HUES64 (cell line): ENCODE results near the gene DOCK6.
A peak's percentile ranks its signal among the peaks of the same experiment; 100 is the strongest.

Experiments
- H3K27ac ChIP-seq: 2 replicates; pipeline ENCODE4 v1.7.0; 2013; ENCODE audit warnings: low read depth, low read length, inconsistent platforms
- H3K27me3 ChIP-seq: 2 replicates; pipeline ENCODE4 v1.6.1; 2013; ENCODE audit warnings: mild to moderate bottlenecking, low read length; ENCODE audit not compliant: insufficient read depth
- H3K36me3 ChIP-seq: 2 replicates; pipeline ENCODE4 v1.6.1; 2013; ENCODE audit warnings: mild to moderate bottlenecking, low read length; ENCODE audit not compliant: insufficient read depth
- H3K4me1 ChIP-seq: 2 replicates; pipeline ENCODE4 v1.6.1; 2013; ENCODE audit warnings: mild to moderate bottlenecking, low read length, moderate library complexity; ENCODE audit not compliant: insufficient read depth
- H3K4me3 ChIP-seq: 2 replicates; pipeline ENCODE4 v1.5.1; 2013; ENCODE audit warnings: mild to moderate bottlenecking, low read length, moderate library complexity
- H3K9ac ChIP-seq: 2 replicates; pipeline ENCODE4 v1.6.1; 2013; ENCODE audit warnings: mild to moderate bottlenecking, low read depth, low read length
- H3K9me3 ChIP-seq: 2 replicates; pipeline ENCODE4 v1.6.1; 2013; ENCODE audit warnings: low read depth, low read length; ENCODE audit not compliant: insufficient read depth
- WGBS: fragments of 150-250, 120-280 bp; methylation state at CpG from one replicate; pipeline ENCODE4 v1.1.7; 2013; ENCODE audit warnings: missing lambda C conversion rate; 5-methylcytosine and 5-hydroxymethylcytosine counted together

The DOCK6 gene

DNA sequence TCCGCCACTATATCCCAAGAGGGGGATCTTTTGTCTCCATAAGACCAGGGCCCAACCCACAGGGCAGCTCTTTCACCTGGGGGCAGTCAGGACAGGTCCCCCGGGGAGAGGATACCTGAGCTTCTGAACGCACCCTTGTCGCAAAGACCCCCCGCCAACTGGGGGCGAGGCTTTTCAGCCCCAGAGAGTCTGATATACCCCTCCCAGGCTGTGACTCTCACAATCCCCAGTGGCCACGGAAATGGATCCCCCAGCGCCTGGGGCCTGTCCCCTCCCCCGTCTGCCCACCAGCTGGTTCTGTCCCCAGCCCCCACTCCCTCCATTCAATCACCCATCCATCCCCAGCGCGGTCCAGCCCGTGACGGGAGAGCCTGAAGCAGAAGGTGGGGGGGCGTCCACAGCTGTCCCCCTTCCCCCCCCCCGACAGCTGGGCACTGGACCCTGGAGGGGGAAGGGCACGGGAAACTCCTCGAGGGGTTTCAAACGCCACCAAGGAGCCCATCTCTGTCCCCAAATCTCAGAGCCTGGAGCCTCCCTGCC is 823 bp downstream of the DOCK6 start:
- Histone ChIP-seq H3K9ac (peak overlapping the region; percentile 65), H3K9me3 (no peaks in the 10 kb centered on the region), H3K4me1 (no peaks in the 10 kb centered on the region), H3K27ac (peak overlapping the region; percentile 30; the same call in 1 of the 2 replicates), H3K4me3 (peak overlapping the region; percentile 83), H3K27me3 (no peaks in the 10 kb centered on the region), H3K36me3 (no peaks in the 10 kb centered on the region)
- 5% methylated on average over 16 of the region's 18 CpGs for WGBS

- H3K9me3 ChIP-seq = no peaks in the 10 kb centered on the region
- no peaks in the 10 kb centered on the region for H3K4me1 ChIP-seq
- H3K27ac ChIP-seq = no peak overlapping the region
- no peak overlapping the region for H3K9ac ChIP-seq
- no peaks in the 10 kb centered on the region for H3K36me3 ChIP-seq
- no peaks in the 10 kb centered on the region for H3K27me3 ChIP-seq
- 70% methylated on average over 5 of the region's 5 CpGs for WGBS
- peak overlapping the region; percentile 83; the same call in 1 of the 2 replicates for H3K4me3 ChIP-seq
Measured at GRCh38 chr19:11260996-11261395, 1.3 kb downstream of the DOCK6 start.

DNA sequence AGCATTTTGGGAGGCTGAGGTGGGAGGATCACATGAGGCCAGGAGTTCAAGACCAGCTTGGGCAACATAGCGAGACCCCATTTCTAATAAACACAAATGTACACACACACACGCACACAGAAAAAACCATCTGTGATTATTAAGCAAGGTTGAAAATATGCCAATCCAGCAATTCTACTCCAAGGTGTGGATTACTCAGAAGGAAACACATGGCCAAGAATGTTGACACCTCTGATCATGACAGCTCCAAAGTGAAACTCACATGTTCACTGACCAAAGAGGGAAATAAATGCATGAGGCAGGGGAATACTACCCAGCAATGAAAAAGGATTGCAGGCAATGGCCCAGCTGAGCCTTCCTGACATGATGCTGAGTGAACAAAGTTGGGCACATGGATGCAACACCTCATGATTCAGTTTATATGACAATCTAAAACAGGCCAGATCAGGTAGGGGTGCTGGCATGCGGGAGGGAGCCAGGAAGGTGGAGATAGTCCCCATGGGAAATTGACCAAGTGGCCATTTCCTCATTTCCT is 4.4 kb downstream of the DOCK6 start:
- Histone ChIP-seq H3K27me3 (no peaks in the 10 kb centered on the region), H3K27ac (no peak overlapping the region), H3K9ac (no peak overlapping the region), H3K4me1 (no peaks in the 10 kb centered on the region), H3K4me3 (no peak overlapping the region), H3K36me3 (no peaks in the 10 kb centered on the region), H3K9me3 (no peaks in the 10 kb centered on the region)
- 100% methylated on average over 3 of the region's 3 CpGs for WGBS

GRCh38 chr19:11256189-11256588 is 6.1 kb downstream of the DOCK6 start:
- H3K9ac ChIP-seq = no peak overlapping the region
- H3K4me3 ChIP-seq = no peak overlapping the region
- no peak overlapping the region for H3K27ac ChIP-seq
- H3K4me1 ChIP-seq = no peaks in the 10 kb centered on the region
- H3K27me3 ChIP-seq = no peaks in the 10 kb centered on the region
- H3K36me3 ChIP-seq = peaks cover 14% of the 10 kb centered on the region
- 58% methylated on average over 7 of the region's 7 CpGs for WGBS
- H3K9me3 ChIP-seq = no peaks in the 10 kb centered on the region

DNA sequence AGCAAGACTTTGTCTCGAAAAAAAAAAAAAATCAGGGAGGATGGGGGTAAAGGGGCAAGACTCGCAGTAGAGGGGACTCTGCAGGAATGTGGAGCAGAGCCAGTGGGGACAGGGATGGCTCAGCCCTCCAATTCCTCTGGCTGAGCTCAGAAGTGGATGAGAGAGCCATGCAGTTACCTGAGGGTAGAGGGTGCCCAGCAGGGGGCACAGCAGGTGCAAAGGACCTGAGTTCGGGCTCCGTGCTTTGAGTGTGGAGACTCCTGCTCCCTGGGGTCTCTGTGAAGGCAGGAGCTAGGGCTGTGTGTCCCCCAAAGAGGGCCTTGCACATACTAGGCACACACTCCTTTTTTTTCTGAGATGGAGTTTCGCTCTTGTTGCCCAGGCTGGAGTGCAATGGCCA is 7.7 kb downstream of the DOCK6 start:
- H3K4me1 ChIP-seq = no peaks in the 10 kb centered on the region
- peaks cover 22% of the 10 kb centered on the region for H3K36me3 ChIP-seq
- H3K27ac ChIP-seq = no peak overlapping the region
- H3K27me3 ChIP-seq = no peaks in the 10 kb centered on the region
- H3K9me3 ChIP-seq = no peaks in the 10 kb centered on the region
- 86% methylated on average over 5 of the region's 5 CpGs for WGBS
- H3K9ac ChIP-seq = no peak overlapping the region
- H3K4me3 ChIP-seq = no peak overlapping the region

DNA sequence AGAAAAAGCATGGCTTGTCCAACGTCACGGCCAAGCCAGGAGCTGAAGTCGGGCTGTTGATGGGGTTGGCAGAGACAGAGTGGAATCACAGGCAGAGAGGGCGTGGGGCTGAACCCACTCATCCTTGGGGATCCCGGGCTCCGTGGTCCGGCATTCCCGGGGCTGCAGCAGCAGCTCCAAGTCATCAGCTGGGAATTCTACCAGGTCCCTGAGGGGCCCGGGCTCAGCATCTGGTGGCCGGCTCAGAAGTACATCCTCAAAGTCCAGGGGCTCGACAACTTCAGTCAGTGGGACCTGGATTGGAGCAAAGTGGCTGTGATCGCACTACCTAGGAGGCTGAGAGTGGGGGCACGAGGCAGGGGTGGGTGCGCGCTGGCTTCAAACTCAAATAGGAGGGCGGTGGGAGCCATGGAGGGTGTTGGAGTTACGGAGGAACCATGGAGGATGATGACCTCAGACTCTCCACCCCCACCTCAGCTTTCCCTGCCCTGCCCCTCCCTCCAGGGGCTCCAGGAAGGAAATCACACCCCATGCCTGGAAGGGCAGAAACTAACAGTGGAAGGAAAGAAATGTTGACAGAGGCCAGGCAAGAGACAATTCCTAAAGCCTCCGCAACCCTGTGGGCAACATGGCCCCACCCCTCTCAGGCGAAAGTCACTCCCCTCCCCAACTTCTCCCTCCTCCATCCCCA is 9.5 kb downstream of the DOCK6 start:
- H3K4me3 ChIP-seq = no peak overlapping the region
- peaks cover 32% of the 10 kb centered on the region for H3K36me3 ChIP-seq
- no peaks in the 10 kb centered on the region for H3K27me3 ChIP-seq
- whole genome bisulfite sequencing = 89% methylated on average over 18 of the region's 19 CpGs
- no peaks in the 10 kb centered on the region for H3K4me1 ChIP-seq
- no peak overlapping the region for H3K27ac ChIP-seq
- no peak overlapping the region for H3K9ac ChIP-seq
- H3K9me3 ChIP-seq = no peaks in the 10 kb centered on the region

DNA sequence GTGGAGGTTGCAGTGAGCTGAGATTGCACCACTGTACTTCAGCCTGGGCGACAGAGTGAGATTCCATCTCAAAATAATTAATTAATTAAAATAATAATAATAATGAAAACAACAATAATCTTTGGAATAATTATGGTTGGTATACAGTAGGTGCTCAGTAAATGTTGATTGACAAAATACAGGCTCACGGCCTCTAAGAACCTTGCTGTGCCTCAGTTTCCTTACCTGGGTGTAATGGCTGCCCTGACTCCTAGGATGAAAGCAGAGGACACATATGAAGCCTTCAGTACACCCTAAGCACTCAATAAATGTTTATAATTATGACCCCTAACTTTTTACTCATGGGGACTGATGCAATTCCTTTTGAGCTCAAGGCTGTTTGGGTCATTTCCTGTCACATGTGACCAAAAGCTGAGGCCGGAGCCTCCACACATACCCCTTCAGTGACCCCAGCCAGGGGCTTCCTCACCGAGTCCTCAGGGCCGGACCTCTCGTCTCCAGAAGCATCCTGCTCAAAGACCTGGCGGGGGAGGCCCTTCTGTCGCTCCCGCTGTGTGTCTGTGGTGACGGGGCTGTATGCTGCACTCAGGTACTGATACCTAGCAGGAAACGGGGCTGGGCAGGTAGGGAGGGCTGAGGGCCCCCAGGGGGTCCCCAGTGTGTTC is 10.5 kb downstream of the DOCK6 start:
- 94% methylated on average over 10 of the region's 11 CpGs for WGBS
- Histone ChIP-seq H3K36me3 (peaks cover 39% of the 10 kb centered on the region), H3K27me3 (no peaks in the 10 kb centered on the region), H3K4me1 (no peaks in the 10 kb centered on the region), H3K4me3 (no peak overlapping the region), H3K9ac (no peak overlapping the region), H3K9me3 (no peaks in the 10 kb centered on the region), H3K27ac (no peak overlapping the region)

DNA sequence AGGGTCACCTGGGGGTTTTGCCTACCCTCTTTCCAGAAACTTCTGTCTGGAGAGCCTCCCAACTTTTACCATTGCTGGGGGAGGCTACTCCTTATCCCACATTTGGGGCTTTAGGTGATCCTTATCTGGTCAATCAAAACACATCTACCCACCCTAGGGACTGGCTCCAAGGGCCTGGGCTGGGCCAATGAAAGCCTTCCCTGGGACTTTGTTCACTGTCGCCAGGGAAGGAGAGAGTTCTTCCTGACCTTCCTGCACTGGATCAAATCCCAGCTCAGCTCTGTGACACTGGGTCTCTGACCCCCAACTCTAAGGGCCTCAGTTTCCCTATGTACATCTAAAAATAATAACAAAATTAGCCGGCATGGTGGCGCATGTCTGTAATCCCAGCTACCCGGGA is 11.1 kb downstream of the DOCK6 start:
- Histone ChIP-seq H3K36me3 (peaks cover 43% of the 10 kb centered on the region), H3K27ac (no peak overlapping the region), H3K9me3 (no peaks in the 10 kb centered on the region), H3K4me3 (no peak overlapping the region), H3K4me1 (no peaks in the 10 kb centered on the region), H3K27me3 (no peaks in the 10 kb centered on the region), H3K9ac (no peak overlapping the region)
- 93% methylated on average over 4 of the region's 4 CpGs for WGBS

DNA sequence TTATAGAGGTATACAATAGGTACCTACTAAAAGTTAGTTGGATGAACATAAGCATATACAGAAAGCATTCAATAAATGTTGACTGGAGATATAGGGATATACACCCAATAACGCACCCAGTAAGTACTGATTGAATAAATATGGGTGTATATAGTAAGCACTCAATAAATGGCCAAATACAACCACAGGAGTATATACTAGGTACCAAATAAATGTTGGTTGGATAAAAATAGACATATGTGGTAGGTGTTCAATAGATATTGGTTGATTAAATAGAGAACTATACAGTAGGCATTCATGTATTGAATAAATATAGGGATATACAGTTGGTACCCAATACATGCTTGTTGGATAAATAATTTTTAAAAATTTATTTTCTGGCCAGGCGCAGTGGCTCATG is 13.5 kb downstream of the DOCK6 start:
- Histone ChIP-seq H3K4me1 (no peaks in the 10 kb centered on the region), H3K36me3 (peaks cover 48% of the 10 kb centered on the region)

GRCh38 chr19:11247934-11248333 is 14.4 kb downstream of the DOCK6 start:
- no peaks in the 10 kb centered on the region for H3K27me3 ChIP-seq
- WGBS = 96% methylated on average over 14 of the region's 14 CpGs
- no peak overlapping the region for H3K27ac ChIP-seq
- H3K4me1 ChIP-seq = 0 out of 2 replicates have a peak, but pooled peaks cover 2% of the 10 kb centered on the region
- H3K4me3 ChIP-seq = no peak overlapping the region
- H3K9me3 ChIP-seq = no peaks in the 10 kb centered on the region
- no peak overlapping the region for H3K9ac ChIP-seq
- peaks cover 48% of the 10 kb centered on the region for H3K36me3 ChIP-seq

More for the DNA sequence above, 13.5 kb downstream of the DOCK6 start:
- Histone ChIP-seq H3K27me3 (no peaks in the 10 kb centered on the region), H3K4me3 (no peak overlapping the region), H3K9me3 (no peaks in the 10 kb centered on the region), H3K27ac (no peak overlapping the region), H3K9ac (no peak overlapping the region)
- WGBS = 100% methylated on average over 1 of the region's 2 CpGs

GRCh38 chr19:11247391-11247790 is 14.9 kb downstream of the DOCK6 start:
- Histone ChIP-seq H3K27me3 (no peaks in the 10 kb centered on the region), H3K4me3 (no peak overlapping the region), H3K27ac (no peak overlapping the region), H3K4me1 (0 out of 2 replicates have a peak, but pooled peaks cover 4% of the 10 kb centered on the region), H3K36me3 (peaks cover 51% of the 10 kb centered on the region), H3K9me3 (no peaks in the 10 kb centered on the region), H3K9ac (no peak overlapping the region)
- 95% methylated on average over 10 of the region's 10 CpGs for WGBS
